ENCODE results near the gene HNRNPLL. TPM values are rescaled to one million over a fixed set of nuclear protein-coding genes. Genes with fewer than 3 reads are reported as not detected.

HNRNPLL gene
- total and polyA plus RNA-seq, 2 of the 8 experiments (the other 6 are each of a cell fraction or from before 2014, with no cell fraction given) = 18.6 to 69.3 TPM

DNA sequence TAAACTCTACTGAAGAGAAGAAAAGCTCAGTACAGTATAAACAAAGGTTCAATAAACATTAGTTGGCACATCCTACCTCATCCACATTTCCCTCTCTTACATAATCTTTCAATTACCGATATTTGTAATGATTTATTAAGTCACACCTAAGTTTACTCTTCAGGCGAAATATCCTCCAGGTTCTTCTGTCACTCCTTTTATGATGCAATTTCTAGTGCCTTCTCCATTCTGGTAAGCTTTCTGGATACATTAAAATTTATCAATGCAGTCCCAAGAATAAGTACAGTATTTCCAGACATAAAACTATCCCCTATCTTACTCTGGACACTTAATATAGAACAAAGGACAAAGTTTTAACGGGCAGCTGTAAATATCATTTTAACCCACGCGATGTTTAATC is 5.6 kb downstream of the HNRNPLL start:
- H4K91ac ChIP-seq (replicated peaks; ENCODE audit: insufficient read length, low read length) = no peak overlapping the region
- H3K27ac ChIP-seq (ENCODE audit: low read depth, low read length) = no peak overlapping the region
- CTCF ChIA-PET (ENCODE audit: partially characterized antibody) = interaction anchor here (0.6 to 14.3 kb wide), 4 partner anchors 15 to 128 kb away, joined by 3 to 119 read pairs (median 4); no protein-coding TSS in a partner anchor
- no peak overlapping the region for H3K18ac ChIP-seq (ENCODE audit: extremely low read depth, low read length)
- H2BK5ac ChIP-seq (ENCODE audit: low read depth, low read length) = no peak overlapping the region
- H3K36me3 ChIP-seq (ENCODE audit: control insufficient read depth in 2 of 4, insufficient read depth in 4 of 4, low read length in 3 of 4) = no peaks in the 10 kb centered on the region
- TF ChIP-seq TAF1 (IDR thresholded peaks at IDR 0.05; ENCODE audit: low read depth, low read length) (no peak), RXRA (IDR thresholded peaks at IDR 0.05; ENCODE audit: insufficient read depth, low read depth, low read length) (no peak), CEBPB (IDR thresholded peaks at IDR 0.05; ENCODE audit: low read depth, low read length) (no peak), HDAC6 (IDR thresholded peaks at IDR 0.05; ENCODE audit: low read depth, low read length) (no peak), RFX5 (IDR thresholded peaks at IDR 0.05; ENCODE audit: borderline replicate concordance, low read depth, low read length) (no peak), MAFK (IDR thresholded peaks at IDR 0.05; ENCODE audit: low read depth, low read length) (no peak), TCF12 (IDR thresholded peaks at IDR 0.05; ENCODE audit: low read depth, low read length) (no peak), SRF (IDR thresholded peaks at IDR 0.05; ENCODE audit: low read depth, low read length) (no peak), POU5F1 (IDR thresholded peaks at IDR 0.05; ENCODE audit: low read depth, low read length) (no peak), BACH1 (IDR thresholded peaks at IDR 0.05; ENCODE audit: low read length) (no peak)
- TF ChIP-seq, protein P1, sequence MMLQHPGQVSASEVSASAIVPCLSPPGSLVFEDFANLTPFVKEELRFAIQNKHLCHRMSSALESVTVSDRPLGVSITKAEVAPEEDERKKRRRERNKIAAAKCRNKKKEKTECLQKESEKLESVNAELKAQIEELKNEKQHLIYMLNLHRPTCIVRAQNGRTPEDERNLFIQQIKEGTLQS (IDR thresholded peaks at IDR 0.05; ENCODE audit: insufficient read depth, low read depth, low read length) = no peak
- no peak overlapping the region for H3K9ac ChIP-seq (replicated peaks in 1 of 4; ENCODE audit: extremely low read depth in 1 of 4, low read depth in 3 of 4, low read length in 3 of 4)
- H3K79me1 ChIP-seq (ENCODE audit: low read depth, low read length) = no peaks in the 10 kb centered on the region; the same call in 1 of the 2 replicates
- POLR2A ChIA-PET (ENCODE audit: partially characterized antibody) = interaction anchor here (1.1 to 21.1 kb wide), 4 partner anchors 9 to 146 kb away, joined by 3 to 334 read pairs (median 7); partner anchors contain the start of gene SRSF7
- H2BK20ac ChIP-seq (ENCODE audit: low read length) = no peak overlapping the region
- H3K56ac ChIP-seq (replicated peaks; ENCODE audit: insufficient read length, low read depth, low read length) = no peak overlapping the region
- H2AK5ac ChIP-seq (ENCODE audit: low read depth, low read length) = no peak overlapping the region
- DNase-seq (ENCODE audit: low read depth in 1 of 2, low spot score in 2 of 2) = no peak
- H3K23me2 ChIP-seq (ENCODE audit: low read depth, low read length) = peaks cover 4% of the 10 kb centered on the region; the same call in 1 of the 2 replicates
- no peak overlapping the region for H2BK12ac ChIP-seq (ENCODE audit: low read depth, low read length)
- H3K9me3 ChIP-seq (ENCODE audit: insufficient read depth in 2 of 2, low read depth in 1 of 2, low read length in 1 of 2) = no peaks in the 10 kb centered on the region
- peaks cover 6 to 23% of the 10 kb centered on the region in 2 experiments for H4K20me1 ChIP-seq (replicated peaks in 1 of 2; ENCODE audit: control insufficient read depth in 1 of 2, insufficient read depth in 2 of 2, low read length in 2 of 2)
- WGBS, 2 experiments (ENCODE audit: extremely low coverage in 1 of 2, insufficient coverage in 1 of 2, insufficient read length in 1 of 2, insufficient replicate concordance in 2 of 2, low coverage in 1 of 2, low lambda C conversion rate in 2 of 2, missing lambda C conversion rate in 1 of 2) = 91 to 100% methylated on average over 1 to 5 of the region's 5 CpGs
- H3K79me2 ChIP-seq (ENCODE audit: control insufficient read depth in 1 of 2, insufficient read depth in 2 of 2, low read length in 2 of 2) = peaks cover 24 to 96% of the 10 kb centered on the region in 2 experiments
- no peak overlapping the region for H3K4me2 ChIP-seq (ENCODE audit: insufficient read depth in 1 of 2, low read depth in 2 of 2, low read length in 2 of 2)
- H2AFZ ChIP-seq (ENCODE audit: low read length) = no peak overlapping the region
- no peak overlapping the region for H3K4me3 ChIP-seq (ENCODE audit: extremely low read depth in 1 of 4, insufficient read depth in 2 of 4, low read depth in 3 of 4, low read length in 4 of 4)
- no peak overlapping the region for H2BK120ac ChIP-seq (replicated peaks; ENCODE audit: low read depth, low read length)
- H3K14ac ChIP-seq (ENCODE audit: insufficient read length) = no peak overlapping the region
- no peak overlapping the region for H4K8ac ChIP-seq (ENCODE audit: extremely low read depth, insufficient read depth, low read length)
- no peaks in the 10 kb centered on the region for H3K27me3 ChIP-seq (replicated peaks in 1 of 4; ENCODE audit: control insufficient read depth in 3 of 4, extremely low read depth in 1 of 4, insufficient read depth in 3 of 4, low read length in 3 of 4)
- no peak overlapping the region for H3K23ac ChIP-seq (ENCODE audit: insufficient read length)
- H4K5ac ChIP-seq (ENCODE audit: insufficient read length, low read depth, low read length) = no peak overlapping the region
- FAIRE-seq = no peak
- H3K4me1 ChIP-seq (replicated peaks in 1 of 4; ENCODE audit: control insufficient read depth in 3 of 4, insufficient read depth in 4 of 4, low read length in 3 of 4) = peaks cover 0 to 6% (median 4%) of the 10 kb centered on the region in 4 experiments; a peak in 4 of 7 replicates
- no peak overlapping the region for H3K4ac ChIP-seq (replicated peaks; ENCODE audit: insufficient read length, low read depth, low read length)
- H2BK15ac ChIP-seq (ENCODE audit: low read length) = no peak overlapping the region

All from H1 (cell line).